ENCODE results near the gene ZFP62.
A peak's percentile ranks its signal among the peaks of the same experiment; 100 is the strongest.
"Not testable (repeated sequence)": the region's sequence is repeated elsewhere in the genome, so short reads cannot be mapped to it uniquely, and the experiment has no call there.

ZFP62 gene

GRCh38 chr5:180830253-180831138 is 30.6 kb downstream of the ZFP62 start:
- DNase-seq (ENCODE audit: low read depth in 4 of 4, low spot score in 1 of 4): peak; percentile 37 to 57 (median 40)

GRCh38 chr5:180829726-180830125 is 31.4 kb downstream of the ZFP62 start:
- DNase-seq (ENCODE audit: low read depth in 4 of 4, low spot score in 1 of 4): no peak

GRCh38 chr5:180828756-180829531 is 32.1 kb downstream of the ZFP62 start:
- not testable (repeated sequence) for DNase-seq (ENCODE audit: low read depth in 4 of 4, low spot score in 1 of 4)

GRCh38 chr5:180827374-180827773 is 33.7 kb downstream of the ZFP62 start:
- DNase-seq (ENCODE audit: low read depth in 4 of 4, low spot score in 1 of 4): not testable (repeated sequence)

- no peak for DNase-seq (ENCODE audit: low read depth in 4 of 4, low spot score in 1 of 4)
These were observed 35.1 kb downstream of the ZFP62 start for GRCh38 chr5:180825768-180826525.

- no peak for DNase-seq (ENCODE audit: low read depth in 4 of 4, low spot score in 1 of 4)
These were observed 36.2 kb downstream of the ZFP62 start for GRCh38 chr5:180824630-180825476.

- DNase-seq (ENCODE audit: low read depth in 4 of 4, low spot score in 1 of 4): no peak
These were observed 37.0 kb downstream of the ZFP62 start for GRCh38 chr5:180823940-180824629.

- no peak for DNase-seq (ENCODE audit: low read depth in 4 of 4, low spot score in 1 of 4)
These were observed 37.7 kb downstream of the ZFP62 start for GRCh38 chr5:180823346-180823745.

GRCh38 chr5:180821538-180821937 is 39.5 kb downstream of the ZFP62 start:
- DNase-seq (ENCODE audit: low read depth in 4 of 4, low spot score in 1 of 4): no peak

- no peak for DNase-seq (ENCODE audit: low read depth in 4 of 4, low spot score in 1 of 4)
These were observed 40.2 kb downstream of the ZFP62 start for GRCh38 chr5:180820788-180821321.

- no peak for DNase-seq (ENCODE audit: low read depth in 4 of 4, low spot score in 1 of 4)
These were observed 42.3 kb downstream of the ZFP62 start for GRCh38 chr5:180818677-180819341.

- no peak for DNase-seq (ENCODE audit: low read depth in 4 of 4, low spot score in 1 of 4)
These were observed 43.0 kb downstream of the ZFP62 start for GRCh38 chr5:180817893-180818674.

- DNase-seq (ENCODE audit: low read depth in 4 of 4, low spot score in 1 of 4): no peak
These were observed 44.2 kb downstream of the ZFP62 start for GRCh38 chr5:180816608-180817534.

GRCh38 chr5:180815293-180815917 is 45.7 kb downstream of the ZFP62 start:
- DNase-seq (ENCODE audit: low read depth in 4 of 4, low spot score in 1 of 4): no peak

GRCh38 chr5:180813420-180813819 is 47.7 kb downstream of the ZFP62 start:
- no peak for DNase-seq (ENCODE audit: low read depth in 4 of 4, low spot score in 1 of 4)

- no peak for DNase-seq (ENCODE audit: low read depth in 4 of 4, low spot score in 1 of 4)
These were observed 49.4 kb downstream of the ZFP62 start for GRCh38 chr5:180811623-180812124.
